Measurements from ENCODE around the gene MLYCD. TPM values are rescaled to one million over a fixed set of nuclear protein-coding genes. Genes with fewer than 3 reads are reported as not detected.

MLYCD gene
- polyA plus RNA-seq, 5 donors, result 3.2 to 4.3 (median 3.7) TPM

- DNase-seq, result peak; percentile 18 to 27
Measured at GRCh38 chr16:83954577-83955016, 55.7 kb downstream of the MLYCD start.

GRCh38 chr16:83955218-83956130, 56.6 kb downstream of the MLYCD start:
- no peak for DNase-seq

DNA sequence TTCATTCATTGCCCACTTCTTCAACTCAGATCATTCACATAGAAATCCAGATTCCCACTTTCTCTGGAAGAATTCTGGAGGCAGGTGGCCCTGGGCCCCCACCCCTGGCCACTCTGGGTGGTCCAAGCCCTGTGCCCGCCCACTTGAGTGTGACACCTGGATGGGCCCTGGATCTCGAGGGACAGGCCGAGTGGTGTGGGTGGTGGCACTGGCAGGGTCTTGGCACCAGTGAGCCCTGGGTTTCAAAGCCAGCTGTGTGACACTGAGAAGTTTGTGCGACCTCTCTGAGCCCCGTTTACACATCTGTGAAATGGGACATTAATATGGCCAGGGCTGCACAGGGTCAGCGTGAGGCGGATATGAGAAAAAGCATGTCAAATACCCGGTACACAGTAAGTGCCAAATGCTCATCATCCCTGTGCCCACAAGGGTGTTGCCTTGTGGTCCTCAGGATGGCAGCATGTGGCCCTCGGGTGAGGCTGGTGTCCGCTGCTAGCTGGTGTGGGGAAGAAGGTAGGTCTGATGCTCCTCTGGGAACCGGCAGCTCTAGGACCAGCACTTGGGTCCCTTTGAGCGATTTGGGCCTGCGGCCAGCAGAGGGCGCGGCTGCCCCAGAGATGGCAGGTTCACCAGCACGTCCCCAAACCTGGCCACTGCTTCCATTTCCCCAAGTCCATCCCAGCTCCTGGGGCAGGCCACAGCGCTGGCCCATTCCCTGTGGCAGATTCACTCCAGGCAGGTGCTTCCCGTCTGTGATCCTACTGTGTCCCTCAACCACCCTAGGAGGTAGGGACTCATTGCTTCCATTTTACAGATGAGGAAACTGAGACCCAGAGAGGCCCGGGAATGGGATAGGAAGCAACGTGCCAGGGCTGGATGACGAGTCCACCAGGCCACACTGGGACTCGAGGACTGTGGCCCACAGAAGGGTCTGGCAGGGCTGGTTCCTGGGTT, 57.7 kb downstream of the MLYCD start:
- DNase-seq, result peak; percentile 56 to 63

DNA sequence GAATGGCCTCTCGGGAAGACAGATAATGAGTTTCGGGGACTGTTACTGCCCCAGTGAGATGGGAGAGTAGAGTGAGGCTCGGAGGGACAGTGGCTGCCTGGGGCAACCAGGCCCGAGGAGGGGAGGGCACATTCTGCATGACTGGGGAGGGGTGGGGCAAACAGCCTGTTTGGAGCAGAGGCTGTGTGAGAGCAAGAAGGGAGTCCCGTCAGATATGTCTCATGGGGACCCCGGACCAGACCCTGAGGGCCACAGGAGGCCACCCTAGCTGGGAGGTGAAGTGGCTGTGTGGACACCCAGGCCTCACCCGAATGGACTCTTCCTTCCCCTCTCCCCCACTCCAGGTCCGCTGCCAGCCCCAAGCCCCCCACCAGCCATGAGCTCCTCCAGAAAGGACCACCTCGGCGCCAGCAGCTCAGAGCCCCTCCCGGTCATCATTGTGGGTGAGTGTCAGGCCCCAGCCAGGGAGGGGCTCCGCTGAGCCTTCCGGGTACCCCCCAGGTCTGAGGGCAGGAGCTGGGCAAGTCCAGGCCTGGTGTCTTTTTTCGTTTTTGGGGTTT, 58.5 kb downstream of the MLYCD start:
- no peak for DNase-seq

GRCh38 chr16:83958137-83958845, 59.4 kb downstream of the MLYCD start:
- DNase-seq, result no peak

DNA sequence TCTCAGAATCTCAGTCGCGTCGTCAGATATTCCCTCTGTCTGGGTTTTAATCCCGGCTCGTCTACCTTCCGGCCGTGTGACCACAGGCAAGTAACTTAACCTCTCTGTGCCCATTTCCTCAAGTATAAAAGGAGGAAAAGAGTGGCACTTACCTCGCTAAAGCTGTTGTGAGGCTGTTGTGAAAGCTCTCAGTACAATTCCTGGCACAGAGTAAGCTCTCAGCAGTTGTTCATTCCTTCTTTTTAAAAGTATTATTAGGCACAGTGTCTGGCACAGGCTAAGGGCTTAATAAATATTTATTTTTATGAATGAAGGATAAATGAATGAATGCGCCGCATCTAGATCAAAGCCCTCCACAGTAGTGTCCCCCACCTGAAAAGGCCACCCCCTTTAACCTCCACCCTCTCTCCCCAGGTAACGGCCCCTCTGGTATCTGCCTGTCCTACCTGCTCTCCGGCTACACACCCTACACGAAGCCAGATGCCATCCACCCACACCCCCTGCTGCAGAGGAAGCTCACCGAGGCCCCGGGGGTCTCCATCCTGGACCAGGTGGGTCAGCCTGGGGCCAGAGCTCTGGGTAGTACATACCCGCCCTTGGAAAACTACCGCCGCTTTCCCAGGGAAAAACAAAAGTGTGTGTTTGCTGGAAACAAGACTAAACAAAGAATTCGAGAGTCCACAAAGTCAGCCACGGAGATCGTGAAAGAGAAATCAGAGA, 60.1 kb downstream of the MLYCD start:
- DNase-seq, result no peak

- no peak for DNase-seq
Measured at GRCh38 chr16:83959656-83960434, 60.9 kb downstream of the MLYCD start.

GRCh38 chr16:83960521-83961249, 61.8 kb downstream of the MLYCD start:
- DNase-seq, result no peak

DNA sequence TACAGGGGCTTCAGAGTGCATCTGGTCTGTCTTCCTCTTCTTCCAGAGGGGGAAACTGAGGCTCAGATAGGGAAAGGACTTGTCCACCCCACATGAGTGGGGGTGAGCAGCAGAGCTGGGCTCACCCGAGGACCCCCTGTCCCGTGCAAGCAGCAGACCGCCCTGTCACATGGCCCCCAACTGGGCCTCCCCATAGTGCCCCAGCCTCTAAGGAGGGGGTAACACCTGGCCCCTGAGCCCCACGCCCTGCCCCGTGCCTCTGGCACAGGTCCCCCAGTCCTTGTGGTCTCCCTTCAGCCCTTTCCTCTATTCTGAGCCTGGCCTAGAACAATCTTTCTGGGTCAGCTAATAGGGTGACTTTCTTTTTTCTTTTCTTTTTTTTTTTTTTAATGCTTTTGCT, 62.7 kb downstream of the MLYCD start:
- DNase-seq, result no peak

GRCh38 chr16:83963277-83964119, 64.6 kb downstream of the MLYCD start:
- no peak for DNase-seq

- DNase-seq, result no peak
Measured at GRCh38 chr16:83964684-83965443, 65.9 kb downstream of the MLYCD start.

DNA sequence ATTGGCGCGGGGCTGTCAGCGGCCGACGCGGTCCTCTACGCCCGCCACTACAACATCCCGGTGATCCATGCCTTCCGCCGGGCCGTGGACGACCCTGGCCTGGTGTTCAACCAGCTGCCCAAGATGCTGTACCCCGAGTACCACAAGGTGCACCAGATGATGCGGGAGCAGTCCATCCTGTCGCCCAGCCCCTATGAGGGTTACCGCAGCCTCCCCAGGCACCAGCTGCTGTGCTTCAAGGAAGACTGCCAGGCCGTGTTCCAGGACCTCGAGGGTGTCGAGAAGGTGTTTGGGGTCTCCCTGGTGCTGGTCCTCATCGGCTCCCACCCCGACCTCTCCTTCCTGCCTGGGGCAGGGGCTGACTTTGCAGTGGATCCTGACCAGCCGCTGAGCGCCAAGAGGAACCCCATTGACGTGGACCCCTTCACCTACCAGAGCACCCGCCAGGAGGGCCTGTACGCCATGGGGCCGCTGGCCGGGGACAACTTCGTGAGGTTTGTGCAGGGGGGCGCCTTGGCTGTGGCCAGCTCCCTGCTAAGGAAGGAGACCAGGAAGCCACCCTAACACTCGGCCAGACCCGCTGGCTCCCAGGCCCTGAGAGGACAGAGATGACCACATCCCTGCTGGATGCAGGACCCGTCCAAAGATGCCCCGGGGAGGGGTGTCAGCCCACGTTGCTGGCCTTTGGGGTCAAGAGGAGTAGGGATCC, 66.7 kb downstream of the MLYCD start:
- no peak for DNase-seq

- DNase-seq, result no peak
Measured at GRCh38 chr16:83966153-83966696, 67.3 kb downstream of the MLYCD start.

GRCh38 chr16:83967091-83967490, 68.2 kb downstream of the MLYCD start:
- DNase-seq, result no peak

DNA sequence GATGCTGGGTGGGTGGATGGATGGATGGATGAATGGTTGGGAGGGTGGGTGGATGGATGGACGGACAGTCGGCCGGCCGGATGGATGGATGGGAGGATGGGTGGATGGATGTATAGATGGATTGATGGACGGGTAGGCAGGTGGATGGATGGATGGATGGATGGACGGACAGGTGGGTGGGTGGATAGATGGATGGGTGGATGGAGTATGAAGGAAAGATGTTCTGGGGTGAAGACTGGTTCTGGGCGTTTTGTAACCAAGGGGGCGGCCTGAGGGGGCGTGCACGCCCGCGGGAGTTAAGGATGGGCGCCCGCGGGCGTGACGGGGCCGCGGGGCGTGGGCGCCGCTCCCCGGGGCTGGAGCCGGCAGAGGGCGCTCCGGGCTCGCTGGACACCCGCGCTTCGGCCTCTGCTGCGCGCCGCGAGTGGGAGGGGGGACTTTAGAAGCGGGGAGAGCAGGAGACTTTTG, 69.0 kb downstream of the MLYCD start, which contains the start of gene NECAB2:
Gene NECAB2, plus strand, starts transcription at position 407 of the 468 bp plus-strand sequence. CDS start 405 bp downstream, outside the sequence.
- DNase-seq, result peak; percentile 12 to 19

DNA sequence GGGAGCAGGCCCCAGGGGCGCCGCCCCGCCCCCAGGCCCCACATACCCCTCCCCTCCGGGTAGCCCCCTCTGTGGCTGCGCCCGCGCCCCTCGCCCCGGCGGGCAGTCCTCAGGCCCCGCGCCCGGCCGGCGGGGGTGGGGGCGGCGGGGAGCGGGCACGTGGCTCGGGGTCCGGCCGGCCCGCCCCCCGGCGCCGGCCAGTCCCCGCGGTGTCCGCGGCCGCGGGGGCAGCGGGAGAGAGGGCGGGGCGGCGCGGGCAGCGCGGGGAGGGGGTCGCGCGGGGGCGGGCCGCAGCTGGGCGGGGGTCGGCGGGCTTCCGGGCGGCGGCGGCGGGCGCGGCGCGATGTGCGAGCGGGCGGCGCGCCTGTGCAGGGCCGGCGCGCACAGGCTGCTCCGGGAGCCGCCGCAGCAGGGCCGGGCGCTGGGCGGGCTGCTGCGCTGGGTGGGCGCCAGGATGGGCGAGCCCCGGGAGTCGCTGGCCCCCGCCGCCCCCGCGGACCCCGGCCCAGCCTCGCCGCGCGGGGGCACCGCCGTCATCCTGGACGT, 69.5 kb downstream of the MLYCD start:
- DNase-seq, result no peak
